ENCODE data around the gene TNP2.

Gene TNP2

GRCh38 chr16:11276896-11277593 lies 7.9 kb upstream of the TNP2 start:
- DNase-seq, result no peak

DNA sequence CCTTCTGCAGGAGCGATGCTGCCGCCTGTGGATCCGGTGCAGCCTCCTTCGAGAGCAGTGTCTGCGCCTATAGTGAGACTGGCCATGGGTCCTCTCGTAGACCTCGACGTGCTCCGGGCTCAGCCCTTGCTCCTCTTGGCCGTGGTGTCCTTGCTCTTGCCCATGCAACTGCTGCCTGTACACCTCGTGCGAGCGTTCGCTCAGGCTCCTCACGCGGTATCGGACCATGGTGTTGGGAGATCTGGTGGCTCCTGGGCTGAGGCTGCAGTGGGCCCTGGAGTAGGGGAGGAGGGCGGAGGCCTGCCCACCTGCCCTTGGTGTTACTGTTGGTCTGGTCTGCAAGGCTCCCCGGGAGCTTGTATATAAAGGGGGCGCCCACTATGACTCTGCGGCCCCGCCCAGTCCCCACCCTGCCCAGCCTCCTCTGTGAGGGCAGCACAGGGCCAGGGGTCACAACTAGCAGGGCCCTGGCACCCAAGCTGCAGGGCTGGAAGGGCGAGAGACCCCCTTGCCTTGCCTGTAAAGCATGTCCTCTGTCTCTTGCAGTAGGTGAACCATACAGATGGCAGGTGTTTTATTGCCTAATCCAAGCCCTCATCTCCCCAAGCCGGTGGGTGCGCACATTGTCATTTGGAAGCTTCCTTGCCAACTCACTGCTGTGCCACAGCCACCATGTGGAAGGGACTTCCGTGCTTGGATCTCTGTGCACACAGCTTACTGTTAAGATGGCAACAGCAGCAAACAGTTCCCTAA lies 7.2 kb upstream of the TNP2 start, which contains the start of gene PRM2:
Gene PRM2, minus strand, starts transcription at position 338 of the 753 bp plus-strand sequence. Its CDS starts 110 bp downstream, at position 228.
- no peak for DNase-seq

GRCh38 chr16:11274964-11275363 lies 5.8 kb upstream of the TNP2 start:
- DNase-seq, result no peak

- no peak for DNase-seq
Observed at GRCh38 chr16:11273721-11274324, 4.7 kb upstream of the TNP2 start.

DNA sequence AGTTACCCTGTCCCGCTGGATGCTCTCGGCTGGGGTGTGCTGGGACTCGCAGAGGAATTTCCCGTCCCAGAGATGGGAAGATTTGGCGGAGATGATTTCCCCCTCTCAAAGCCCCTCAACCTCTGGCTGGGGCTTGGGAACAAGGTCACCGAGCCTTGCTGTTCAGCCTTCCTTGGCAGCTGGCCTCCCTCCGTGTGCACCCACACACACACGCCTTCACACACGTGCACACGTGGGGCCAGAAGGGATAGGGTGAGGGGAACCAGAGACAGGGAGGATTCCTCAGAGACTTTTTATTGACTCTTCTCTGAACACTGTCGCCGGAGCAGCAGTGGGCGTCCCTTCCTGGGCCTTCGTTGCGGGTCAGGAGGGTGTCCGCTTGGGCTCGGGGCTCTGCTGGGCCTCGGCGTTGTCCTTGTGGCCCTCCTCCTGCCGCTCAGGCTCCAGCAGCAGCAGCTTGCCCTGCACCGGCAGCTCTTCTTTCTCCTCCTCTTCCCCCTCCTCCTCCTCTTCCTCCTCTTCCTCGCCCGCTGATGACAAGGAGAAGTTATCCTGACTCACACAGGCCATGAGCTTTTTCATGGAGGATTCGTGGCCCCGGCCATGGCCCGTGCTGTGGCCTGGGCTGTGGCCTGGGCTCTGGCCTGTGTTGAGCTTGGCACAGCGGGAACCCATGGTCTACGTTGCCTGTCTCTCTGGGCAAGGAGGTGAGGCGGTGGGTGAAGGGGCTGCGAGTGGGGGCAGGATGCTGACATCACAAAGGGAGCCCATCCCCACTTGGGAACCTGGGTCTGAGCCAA lies 4.0 kb upstream of the TNP2 start, which contains the start of gene PRM3:
Gene PRM3, minus strand, starts transcription at position 709 of the 800 bp plus-strand sequence. Its CDS starts 34 bp downstream, at position 675.
- DNase-seq, result no peak

- no peak for DNase-seq
Observed at GRCh38 chr16:11272484-11272883, 3.4 kb upstream of the TNP2 start.

GRCh38 chr16:11271610-11272009 lies 2.5 kb upstream of the TNP2 start:
- no peak for DNase-seq

- no peak for DNase-seq
Observed at GRCh38 chr16:11270602-11271162, 1.6 kb upstream of the TNP2 start.

DNA sequence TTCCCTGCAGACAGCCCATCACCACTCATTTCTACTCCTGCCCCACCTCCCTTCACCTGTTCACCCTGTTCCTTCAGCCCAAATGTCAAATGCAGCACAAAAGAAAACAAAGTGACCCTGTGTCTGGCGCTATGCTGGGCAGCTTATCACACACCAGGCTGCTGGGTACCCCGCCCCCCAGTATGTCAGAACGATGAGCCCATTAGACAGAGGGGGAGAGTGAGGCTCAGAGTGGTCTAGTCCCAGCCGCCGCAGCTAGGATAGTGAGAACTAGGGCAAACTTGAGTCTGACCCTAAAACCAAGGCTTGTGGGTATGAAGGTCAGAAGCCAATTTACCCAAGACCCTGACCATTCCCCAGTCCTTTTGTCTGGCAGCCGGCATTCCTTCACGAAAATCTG lies 4.0 kb downstream of the TNP2 start:
- DNase-seq, result no peak

GRCh38 chr16:11264155-11264832 lies 4.8 kb downstream of the TNP2 start:
- peak; percentile 29 to 48 for DNase-seq

- DNase-seq, result no peak
Observed at GRCh38 chr16:11263737-11264136, 5.4 kb downstream of the TNP2 start.

DNA sequence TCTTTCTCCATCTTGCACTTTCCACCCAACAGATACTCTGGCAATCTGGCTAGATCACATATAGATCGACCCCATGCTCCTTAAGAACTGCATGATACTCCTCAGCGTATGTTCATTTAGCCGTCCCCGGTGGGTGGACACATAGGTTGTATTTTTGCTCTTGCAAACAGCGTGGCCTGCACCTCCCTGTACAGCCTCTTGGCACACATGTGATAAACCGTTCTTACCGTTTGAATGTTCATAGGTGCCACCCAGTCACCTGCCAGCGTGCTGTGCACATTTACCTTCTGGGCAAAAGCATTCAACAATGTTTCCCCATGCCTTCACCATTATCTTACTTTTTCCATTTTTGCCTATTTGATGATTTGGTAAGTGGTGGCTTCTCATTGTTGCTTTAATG lies 6.2 kb downstream of the TNP2 start:
- no peak for DNase-seq

DNA sequence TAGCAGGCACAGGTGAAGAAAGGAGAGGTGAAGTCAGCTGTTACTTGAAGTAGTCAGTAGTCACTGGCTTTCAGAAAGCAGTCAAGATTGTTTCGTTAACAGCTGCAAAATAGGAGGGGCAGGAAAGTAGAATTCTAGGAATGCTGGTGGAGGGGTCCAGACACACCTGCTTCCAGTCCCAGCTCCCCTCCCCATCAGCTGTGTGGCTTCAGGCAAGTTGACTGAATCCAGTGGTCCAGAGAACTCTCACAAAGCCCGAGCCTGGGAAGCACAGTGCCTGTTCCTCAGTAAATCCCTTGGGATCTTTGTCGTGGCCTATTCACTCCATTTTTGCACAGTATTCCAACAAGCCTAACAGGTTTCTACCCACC lies 8.5 kb downstream of the TNP2 start:
- no peak for DNase-seq

GRCh38 chr16:11259655-11260595 lies 9.2 kb downstream of the TNP2 start:
- DNase-seq, result no peak

DNA sequence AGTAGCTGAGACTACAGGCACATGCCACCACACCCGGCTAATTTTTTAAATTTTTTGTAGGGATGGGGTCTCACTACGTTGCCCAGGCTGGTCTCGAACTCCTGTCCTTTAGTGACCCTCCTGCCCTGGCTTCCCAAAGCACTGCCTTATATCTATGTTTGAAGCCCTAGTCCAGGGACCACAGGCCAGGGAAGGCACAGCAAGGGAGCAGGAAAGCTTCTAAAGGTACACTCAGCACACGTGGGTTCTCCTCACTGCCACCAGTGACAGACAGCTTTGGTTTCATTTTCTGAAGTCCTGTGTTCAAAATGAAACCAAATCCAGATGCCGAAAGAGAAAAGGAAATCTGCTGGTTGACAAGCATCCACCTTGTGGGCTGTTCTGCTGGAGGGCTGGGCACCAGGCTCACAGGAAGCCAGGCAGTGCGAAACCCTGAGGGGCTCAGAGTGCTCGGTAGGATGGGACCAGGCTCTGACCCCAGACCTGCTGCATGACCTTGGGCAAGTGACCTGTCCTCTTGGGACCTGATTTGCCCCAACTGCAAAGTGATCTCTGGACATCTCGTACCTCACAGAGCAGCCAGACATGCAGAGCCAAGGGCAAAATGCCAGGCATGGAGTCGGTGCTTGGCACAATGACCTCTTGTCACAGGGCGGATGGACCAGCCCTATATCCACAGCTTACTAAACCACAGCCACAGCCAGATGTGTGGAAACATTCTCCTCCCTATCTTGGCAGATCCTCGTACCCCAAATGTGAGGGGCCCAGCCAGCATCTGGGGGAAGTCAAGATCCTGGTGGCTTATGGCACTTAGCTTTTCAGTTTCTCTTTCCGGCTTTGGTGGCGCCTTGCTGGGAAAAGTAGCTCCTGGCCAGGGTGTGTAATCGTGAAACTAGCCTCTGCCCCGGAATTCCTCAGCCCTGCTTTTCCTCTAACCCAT lies 10.3 kb downstream of the TNP2 start:
- no peak for DNase-seq

DNA sequence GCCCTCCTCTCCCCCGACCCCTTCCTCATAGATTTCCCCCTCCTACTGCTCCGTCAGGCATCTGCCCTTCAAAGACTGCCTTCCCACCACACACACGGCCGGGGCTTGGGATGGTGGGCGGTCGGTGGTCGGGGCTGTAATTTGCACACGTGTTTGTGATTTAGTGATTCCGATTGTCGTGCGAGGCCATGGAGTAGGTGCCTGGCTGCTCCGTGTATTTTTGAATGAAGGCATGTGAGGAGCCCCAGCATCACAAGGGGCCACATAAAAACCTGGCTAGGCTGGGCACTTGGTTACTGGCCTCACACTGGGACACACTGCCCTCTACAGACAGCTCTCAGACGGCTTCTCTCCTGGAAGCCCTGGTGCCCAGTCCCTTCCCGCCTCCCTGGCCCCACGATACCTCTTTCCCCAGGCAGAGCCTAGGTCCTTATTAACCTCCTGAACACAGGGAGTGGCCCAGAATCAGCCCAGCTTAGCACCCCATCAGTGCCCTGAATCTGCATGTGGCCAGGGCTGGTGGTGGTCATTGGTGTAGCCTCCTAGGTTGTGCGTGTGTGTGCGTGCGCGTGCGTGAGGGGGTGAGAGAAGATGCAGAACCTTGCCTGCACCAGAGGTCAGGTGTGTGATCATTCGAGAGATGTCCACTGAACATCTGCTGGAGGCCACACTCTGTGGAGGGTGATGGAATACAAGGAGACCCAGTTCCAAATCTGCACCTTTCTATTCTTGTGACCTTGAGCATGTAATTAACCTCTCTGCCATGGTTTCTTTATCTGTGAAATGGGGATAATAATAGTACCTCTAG lies 11.8 kb downstream of the TNP2 start:
- peak; percentile 72 to 84 for DNase-seq

- no peak for DNase-seq
Observed at GRCh38 chr16:11256661-11257130, 12.4 kb downstream of the TNP2 start.

Measured in AML-193 (cell line).